H1 (cell line): ENCODE results near the gene PABPC1L. TPM values are rescaled to one million over a fixed set of nuclear protein-coding genes. Genes with fewer than 3 reads are reported as not detected.

Source experiments
- BRCA1 ChIP-seq: IDR thresholded peaks from 2 replicates; pipeline ENCODE4 v1.6.1; 2012; ENCODE audit warnings: low read depth, low read length, improper control_type of control experiment
- CTCF ChIP-seq, 3 experiments: IDR thresholded peaks; 1 replicate in 2 of 3; 2 replicates in 1 of 3; pipeline versions ENCODE4 v1.5.1 to v1.6.1; 2011; ENCODE audit warnings: low read length in 3 of 3, mild to moderate bottlenecking in 3 of 3, inconsistent platforms in 2 of 3, low read depth in 1 of 3, moderate library complexity in 1 of 3; ENCODE audit not compliant: insufficient read depth in 1 of 3; ENCODE audit errors: control extremely low read depth in 1 of 3
- FOSL1 ChIP-seq: IDR thresholded peaks from 2 replicates; pipeline ENCODE4 v1.6.1; 2011; ENCODE audit warnings: mild to moderate bottlenecking, low read depth, low read length, moderate library complexity; ENCODE audit not compliant: insufficient read depth
- GTF2F1 ChIP-seq: IDR thresholded peaks from 2 replicates; pipeline ENCODE4 v1.6.1; 2012; ENCODE audit warnings: low read depth, low read length, improper control_type of control experiment, borderline replicate concordance
- JUND ChIP-seq: IDR thresholded peaks from 2 replicates; pipeline ENCODE4 v1.6.1; 2011; ENCODE audit warnings: mild to moderate bottlenecking, improper control_type of control experiment, low read length
- NRF1 ChIP-seq: IDR thresholded peaks from 2 replicates; pipeline ENCODE4 v1.6.1; 2011; ENCODE audit warnings: mild to moderate bottlenecking, low read depth, low read length, improper control_type of control experiment
- POLR2AphosphoS5 ChIP-seq: IDR thresholded peaks from 2 replicates; pipeline ENCODE4 v1.6.1; 2011; ENCODE audit warnings: low read depth, low read length
- RFX5 ChIP-seq: IDR thresholded peaks from 2 replicates; pipeline ENCODE4 v1.6.1; 2011; ENCODE audit warnings: low read depth, low read length, improper control_type of control experiment, borderline replicate concordance
- SAP30 ChIP-seq: fragments of 300-600 bp; sonication (generic); IDR thresholded peaks from 2 replicates; pipeline ENCODE4 v1.7.1; 2012; ENCODE audit warnings: low read length, moderate library complexity, mild to moderate bottlenecking, inconsistent platforms; ENCODE audit not compliant: insufficient read depth, insufficient replicate concordance
- TEAD4 ChIP-seq: IDR thresholded peaks from 2 replicates; pipeline ENCODE4 v1.6.1; 2012; ENCODE audit warnings: low read depth, low read length, inconsistent platforms, mixed read lengths
- ZNF274 ChIP-seq: IDR thresholded peaks from 2 replicates; pipeline ENCODE4 v1.7.0; 2012; ENCODE audit warnings: low read length, borderline replicate concordance; ENCODE audit errors: extremely low read depth
- polyA plus RNA-seq, 7 experiments: library from polyadenylated mRNA; depleted of rRNA in 3 of 7; stranded (reverse) in 5 of 7; unstranded in 2 of 7; fragments of >200 nt in 5 of 7; fragments of 200-250 nt in 2 of 7; gene quantifications; 1 replicate in 5 of 7; 2 replicates in 1 of 7; 4 replicates in 1 of 7; pipeline versions ENCODE4 v1.2.1 to v1.2.3, GENCODE V29; 2011 to 2013; ENCODE audit warnings: missing spikeins in 2 of 7, mixed read lengths in 2 of 7
- total RNA-seq: library from RNA; stranded (reverse); fragmentation: NEBNext Ultra II Directional; extraction: Animal tissue kit (Norgen Biotek cat#: 25700); gene quantifications from 2 replicates; pipeline ENCODE4 v1.2.1, GENCODE V29; 2021
- TF ChIP-seq, protein P1 (sequence below): IDR thresholded peaks from 2 replicates; pipeline ENCODE4 v1.6.1; 2011; ENCODE audit warnings: low read depth, mild to moderate bottlenecking, low read length; ENCODE audit not compliant: insufficient read depth
- TF ChIP-seq, protein P2 (sequence below): IDR thresholded peaks from 2 replicates; pipeline ENCODE4 v1.6.1; 2011; ENCODE audit warnings: low read length, improper control_type of control experiment
- TF ChIP-seq, protein P3 (sequence below): IDR thresholded peaks from 2 replicates; pipeline ENCODE4 v1.6.1; 2012; ENCODE audit warnings: low read length, inconsistent platforms

PABPC1L gene
- total and polyA plus RNA-seq, 2 of the 8 experiments (the other 6 are each of a cell fraction or from before 2014, with no cell fraction given): 61.1 to 108 TPM

- peak; percentile 59 for TF ChIP-seq POLR2AphosphoS5
- TF ChIP-seq NRF1: no peak
- no peak for TF ChIP-seq FOSL1
- TF ChIP-seq, protein P1, sequence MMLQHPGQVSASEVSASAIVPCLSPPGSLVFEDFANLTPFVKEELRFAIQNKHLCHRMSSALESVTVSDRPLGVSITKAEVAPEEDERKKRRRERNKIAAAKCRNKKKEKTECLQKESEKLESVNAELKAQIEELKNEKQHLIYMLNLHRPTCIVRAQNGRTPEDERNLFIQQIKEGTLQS: no peak
- TF ChIP-seq, protein P2, sequence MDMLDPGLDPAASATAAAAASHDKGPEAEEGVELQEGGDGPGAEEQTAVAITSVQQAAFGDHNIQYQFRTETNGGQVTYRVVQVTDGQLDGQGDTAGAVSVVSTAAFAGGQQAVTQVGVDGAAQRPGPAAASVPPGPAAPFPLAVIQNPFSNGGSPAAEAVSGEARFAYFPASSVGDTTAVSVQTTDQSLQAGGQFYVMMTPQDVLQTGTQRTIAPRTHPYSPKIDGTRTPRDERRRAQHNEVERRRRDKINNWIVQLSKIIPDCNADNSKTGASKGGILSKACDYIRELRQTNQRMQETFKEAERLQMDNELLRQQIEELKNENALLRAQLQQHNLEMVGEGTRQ: peak; percentile 42; the same call in 1 of the 2 replicates
- no peak for TF ChIP-seq BRCA1
- no peak for TF ChIP-seq RFX5
- peak in 1 of 3 experiments; percentile 13; a peak in 1 of 4 replicates for TF ChIP-seq CTCF (IDR thresholded peaks at IDR 0.05; ENCODE audit: control extremely low read depth in 1 of 3, insufficient read depth in 1 of 3, low read depth in 1 of 3, low read length in 3 of 3)
- no peak for TF ChIP-seq SAP30
- no peak for TF ChIP-seq TEAD4
- no peak for TF ChIP-seq GTF2F1
- TF ChIP-seq ZNF274: no peak
- no peak for TF ChIP-seq JUND
- TF ChIP-seq, protein P3, sequence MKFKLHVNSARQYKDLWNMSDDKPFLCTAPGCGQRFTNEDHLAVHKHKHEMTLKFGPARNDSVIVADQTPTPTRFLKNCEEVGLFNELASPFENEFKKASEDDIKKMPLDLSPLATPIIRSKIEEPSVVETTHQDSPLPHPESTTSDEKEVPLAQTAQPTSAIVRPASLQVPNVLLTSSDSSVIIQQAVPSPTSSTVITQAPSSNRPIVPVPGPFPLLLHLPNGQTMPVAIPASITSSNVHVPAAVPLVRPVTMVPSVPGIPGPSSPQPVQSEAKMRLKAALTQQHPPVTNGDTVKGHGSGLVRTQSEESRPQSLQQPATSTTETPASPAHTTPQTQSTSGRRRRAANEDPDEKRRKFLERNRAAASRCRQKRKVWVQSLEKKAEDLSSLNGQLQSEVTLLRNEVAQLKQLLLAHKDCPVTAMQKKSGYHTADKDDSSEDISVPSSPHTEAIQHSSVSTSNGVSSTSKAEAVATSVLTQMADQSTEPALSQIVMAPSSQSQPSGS: no peak
Observed at GRCh38 chr20:44885392-44886265, 24.2 kb upstream of the PABPC1L start, which contains the start of gene YWHAB (continued).
